HUDEP-2 (cell line): ENCODE data around the gene TDG.

Experiments
- DNase-seq, 76 experiments: peaks; one replicate each; lab custom pipeline; 2025; ENCODE audit not compliant: unreplicated experiment in 76 of 76; lab: John Stamatoyannopoulos, UW

The TDG gene

GRCh38 chr12:103958621-103959020, 7.1 kb upstream of the TDG start:
- no peak for DNase-seq

GRCh38 chr12:103960616-103961227, 5.0 kb upstream of the TDG start:
- peak in 5 of 76 experiments; percentile 22 to 46 (median 32) for DNase-seq

- no peak for DNase-seq
These were observed 3.2 kb upstream of the TDG start for GRCh38 chr12:103962493-103962892.

- no peak for DNase-seq
These were observed 867 bp upstream of the TDG start for GRCh38 chr12:103964805-103965204.

- DNase-seq = no peak
These were observed 450 bp upstream of the TDG start for GRCh38 chr12:103965255-103965589.

- no peak for DNase-seq
These were observed 1.1 kb downstream of the TDG start for GRCh38 chr12:103966736-103967135.

GRCh38 chr12:103969391-103969790, 3.7 kb downstream of the TDG start:
- no peak for DNase-seq

GRCh38 chr12:103973909-103974308, 8.2 kb downstream of the TDG start:
- no peak for DNase-seq

GRCh38 chr12:103975368-103975767, 9.7 kb downstream of the TDG start:
- DNase-seq = peak in 27 of 76 experiments; percentile 5 to 63 (median 32)

- DNase-seq = no peak
These were observed 12.8 kb downstream of the TDG start for GRCh38 chr12:103978384-103978982.

GRCh38 chr12:103986829-103987228, 21.2 kb downstream of the TDG start:
- DNase-seq = no peak

GRCh38 chr12:103994235-103994634, 28.6 kb downstream of the TDG start:
- no peak for DNase-seq

GRCh38 chr12:103996595-103996994, 30.9 kb downstream of the TDG start:
- DNase-seq = no peak

- DNase-seq = no peak
These were observed 31.7 kb downstream of the TDG start for GRCh38 chr12:103997286-103997900.

- DNase-seq = no peak
These were observed 33.3 kb downstream of the TDG start for GRCh38 chr12:103998976-103999375.

- DNase-seq = no peak
These were observed 35.2 kb downstream of the TDG start for GRCh38 chr12:104000807-104001434.

GRCh38 chr12:104002686-104003085, 37.0 kb downstream of the TDG start:
- DNase-seq = no peak

GRCh38 chr12:104003596-104003995, 37.9 kb downstream of the TDG start:
- DNase-seq = no peak

GRCh38 chr12:104006929-104007328, 41.3 kb downstream of the TDG start:
- DNase-seq = no peak

GRCh38 chr12:104010121-104010520, 44.4 kb downstream of the TDG start:
- no peak for DNase-seq

GRCh38 chr12:104010606-104011169, 45.0 kb downstream of the TDG start:
- DNase-seq = no peak

- DNase-seq = no peak
These were observed 45.6 kb downstream of the TDG start for GRCh38 chr12:104011253-104011652.
